ENCODE measurements around the gene HIGD1C.
"Not testable (repeated sequence)": the region's sequence is repeated elsewhere in the genome, so short reads cannot be mapped to it uniquely, and the experiment has no call there.

The HIGD1C gene

GRCh38 chr12:50934371-50934851 is 17.9 kb upstream of the HIGD1C start:
- DNase-seq: no peak

- no peak for DNase-seq
Measured at GRCh38 chr12:50934981-50935807, 17.1 kb upstream of the HIGD1C start.

- DNase-seq: no peak
Measured at GRCh38 chr12:50936821-50937530, 15.4 kb upstream of the HIGD1C start.

GRCh38 chr12:50937653-50938052 is 14.7 kb upstream of the HIGD1C start:
- no peak for DNase-seq

GRCh38 chr12:50947933-50948626 is 4.3 kb upstream of the HIGD1C start:
- no peak for DNase-seq

GRCh38 chr12:50948798-50949197 is 3.5 kb upstream of the HIGD1C start:
- no peak for DNase-seq

GRCh38 chr12:50949801-50950302 is 2.5 kb upstream of the HIGD1C start:
- DNase-seq: no peak

- DNase-seq: no peak
Measured at GRCh38 chr12:50951112-50951511, 1.2 kb upstream of the HIGD1C start.

- DNase-seq: no peak
Measured at GRCh38 chr12:50953047-50953446, 703 bp downstream of the HIGD1C start.

GRCh38 chr12:50954789-50955188 is 2.4 kb downstream of the HIGD1C start:
- DNase-seq: not testable (repeated sequence)

GRCh38 chr12:50955288-50955687 is 2.9 kb downstream of the HIGD1C start:
- DNase-seq: no peak

GRCh38 chr12:50955697-50956096 is 3.4 kb downstream of the HIGD1C start:
- DNase-seq: no peak

GRCh38 chr12:50960130-50960529 is 7.8 kb downstream of the HIGD1C start:
- DNase-seq: no peak

GRCh38 chr12:50961708-50962107 is 9.4 kb downstream of the HIGD1C start:
- no peak for DNase-seq

GRCh38 chr12:50964432-50964831 is 12.1 kb downstream of the HIGD1C start:
- no peak for DNase-seq

- DNase-seq: no peak
Measured at GRCh38 chr12:50971946-50972345, 19.6 kb downstream of the HIGD1C start.

- DNase-seq: no peak
Measured at GRCh38 chr12:50979369-50980052, 27.2 kb downstream of the HIGD1C start.

GRCh38 chr12:50980545-50980944 is 28.2 kb downstream of the HIGD1C start:
- no peak for DNase-seq

- DNase-seq: no peak
Measured at GRCh38 chr12:50981319-50982239, 29.2 kb downstream of the HIGD1C start.

GRCh38 chr12:50984586-50985298 is 32.4 kb downstream of the HIGD1C start:
- DNase-seq: no peak

- DNase-seq: no peak
Measured at GRCh38 chr12:50985322-50985721, 33.0 kb downstream of the HIGD1C start.
